Liver (tissue), 9 donors: ENCODE data around the gene CCRL2. TPM values are rescaled to one million over a fixed set of nuclear protein-coding genes. Genes with fewer than 3 reads are reported as not detected.

ENCODE experiments used
- DNase-seq: peaks from one replicate; pipeline ENCODE4 v3.0.0-alpha.2; 2017; ENCODE audit warnings: low spot score
- H3K27ac ChIP-seq, 2 donors: one replicate each; pipeline ENCODE4 v1.7.0; 2013; ENCODE audit warnings: inconsistent platforms in 2 of 2, low read length in 2 of 2, control low read depth in 1 of 2, low read depth in 1 of 2, mild to moderate bottlenecking in 1 of 2
- H3K27me3 ChIP-seq, 4 donors: one replicate each; pipeline versions ENCODE4 v1.6.1 to v1.7.0; 2013; ENCODE audit warnings: low read length in 3 of 4, inconsistent platforms in 1 of 4, mild to moderate bottlenecking in 1 of 4, moderate library complexity in 1 of 4; ENCODE audit not compliant: control insufficient read depth in 4 of 4, insufficient read depth in 4 of 4
- H3K36me3 ChIP-seq, 4 donors: one replicate each; pipeline versions ENCODE4 v1.6.1 to v1.7.0; 2013; ENCODE audit warnings: low read length in 3 of 4, mild to moderate bottlenecking in 3 of 4, low read depth in 1 of 4, moderate library complexity in 1 of 4; ENCODE audit not compliant: control insufficient read depth in 4 of 4, insufficient read depth in 3 of 4
- H3K4me1 ChIP-seq, 4 donors: one replicate each; pipeline versions ENCODE4 v1.6.1 to v1.7.0; 2013; ENCODE audit warnings: low read length in 3 of 4, mild to moderate bottlenecking in 3 of 4, moderate library complexity in 1 of 4; ENCODE audit not compliant: control insufficient read depth in 4 of 4, insufficient read depth in 4 of 4
- H3K4me3 ChIP-seq, 3 donors: one replicate each; pipeline versions ENCODE4 v1.6.1 to v1.7.0; 2013; ENCODE audit warnings: low read length in 3 of 3, control low read depth in 1 of 3, low read depth in 1 of 3, mild to moderate bottlenecking in 1 of 3
- H3K9ac ChIP-seq, 2 donors: one replicate each; pipeline ENCODE4 v1.7.0; 2013; ENCODE audit warnings: low read length in 2 of 2, mild to moderate bottlenecking in 2 of 2, moderate library complexity in 2 of 2, control low read depth in 1 of 2, low read depth in 1 of 2
- H3K9me3 ChIP-seq, 4 donors: one replicate each; pipeline versions ENCODE4 v1.6.1 to v1.7.0; 2013; ENCODE audit warnings: low read length in 3 of 4; ENCODE audit not compliant: control insufficient read depth in 4 of 4
- ATF3 ChIP-seq: IDR thresholded peaks from 2 replicates; pipeline ENCODE4 v1.6.1; 2016; ENCODE audit warnings: antibody characterized with exemption
- CTCF ChIP-seq: fragments of 150-350 bp; IDR thresholded peaks from 2 replicates; pipeline ENCODE4 v1.5.1; 2017; ENCODE audit warnings: improper control_type of control experiment, low read depth, low read length; ENCODE audit not compliant: missing input control
- EGR1 ChIP-seq, 2 donors: IDR thresholded peaks; 2 replicates each; pipeline ENCODE4 v1.6.1; 2016 to 2018; ENCODE audit warnings: antibody characterized with exemption in 2 of 2, low read depth in 2 of 2
- FOXA1 ChIP-seq: IDR thresholded peaks from 2 replicates; pipeline ENCODE4 v1.6.1; 2016; ENCODE audit warnings: antibody characterized with exemption
- FOXA2 ChIP-seq: IDR thresholded peaks from 2 replicates; pipeline ENCODE4 v1.6.1; 2016; ENCODE audit warnings: antibody characterized with exemption
- GABPA ChIP-seq, 2 donors: IDR thresholded peaks in 1 of 2; conservative IDR thresholded peaks in 1 of 2; 2 replicates each; pipeline ENCODE4 v1.6.1; 2016; ENCODE audit warnings: antibody characterized with exemption in 2 of 2, mild to moderate bottlenecking in 1 of 2, moderate library complexity in 1 of 2
- HNF4A ChIP-seq, 2 donors: conservative IDR thresholded peaks; 2 replicates each; pipeline ENCODE4 v1.6.1; 2016; ENCODE audit warnings: antibody characterized with exemption in 2 of 2, mild to moderate bottlenecking in 2 of 2
- HNF4G ChIP-seq: IDR thresholded peaks from 2 replicates; pipeline ENCODE4 v1.6.1; 2016; ENCODE audit warnings: antibody characterized with exemption
- RAD21 ChIP-seq, 2 donors: IDR thresholded peaks; 2 replicates each; pipeline ENCODE4 v1.6.1; 2016; ENCODE audit warnings: antibody characterized with exemption in 2 of 2, mild to moderate bottlenecking in 2 of 2
- REST ChIP-seq: IDR thresholded peaks from 2 replicates; pipeline ENCODE4 v1.6.1; 2016; ENCODE audit warnings: antibody characterized with exemption, mild to moderate bottlenecking
- TAF1 ChIP-seq: conservative IDR thresholded peaks from 2 replicates; pipeline ENCODE4 v1.6.1; 2016; ENCODE audit warnings: antibody characterized with exemption, mild to moderate bottlenecking
- YY1 ChIP-seq: IDR thresholded peaks from 2 replicates; pipeline ENCODE4 v1.6.1; 2016; ENCODE audit warnings: antibody characterized with exemption, mild to moderate bottlenecking
- ZBTB33 ChIP-seq: IDR thresholded peaks from 2 replicates; pipeline ENCODE4 v1.6.1; 2016; ENCODE audit warnings: antibody characterized with exemption
- WGBS: extraction: QIAGEN DNeasy Blood & Tissue Kit; methylation state at CpG from one replicate; pipeline ENCODE4 v1.1.7; 2013; 5-methylcytosine and 5-hydroxymethylcytosine counted together
- polyA plus RNA-seq, 2 donors: library from polyadenylated mRNA; stranded (reverse) in 1 of 2; unstranded in 1 of 2; fragments of 200-250 nt in 1 of 2; fragments of >200 nt in 1 of 2; fragmentation: Nextera tagmentation in 1 of 2; extraction: Ambion mirVana in 1 of 2; gene quantifications; one replicate each; pipeline versions ENCODE4 v1.2.1 to v1.2.3, GENCODE V29; 2013 to 2015
- total RNA-seq, 2 donors: library from RNA; depleted of rRNA; stranded (reverse); fragments of >200 nt; gene quantifications; one replicate each; pipeline ENCODE4 v1.2.3, GENCODE V29; 2014
- donor health status: healthy.
- donor health status: healthy.
- donor health status: healthy.
- donor health status: healthy.
- donor health status: healthy.

CCRL2 gene
- total and polyA plus RNA-seq, 4 donors = 0.51 to 9.0 (median 0.81) TPM

- no peak for DNase-seq
- H3K4me3 ChIP-seq = no peak overlapping the region
- 88% methylated on average over 2 of the region's 2 CpGs for WGBS
- H3K27ac ChIP-seq = no peak overlapping the region
- peaks cover 0 to 2% (median under 1%) of the 10 kb centered on the region in 4 donors for H3K4me1 ChIP-seq
- H3K9me3 ChIP-seq = no peaks in the 10 kb centered on the region
- H3K9ac ChIP-seq = no peak overlapping the region
- H3K36me3 ChIP-seq = no peaks in the 10 kb centered on the region
- TF ChIP-seq ATF3 = no peak
- H3K27me3 ChIP-seq = no peaks in the 10 kb centered on the region
Observed at GRCh38 chr3:46410669-46411068, 3.6 kb downstream of the CCRL2 start.

- no peaks in the 10 kb centered on the region for H3K4me1 ChIP-seq
- no peak overlapping the region for H3K9ac ChIP-seq
- H3K27ac ChIP-seq = no peak overlapping the region
- no peak for DNase-seq
- H3K27me3 ChIP-seq = no peaks in the 10 kb centered on the region
- TF ChIP-seq CTCF = no peak
- no peak for TF ChIP-seq ZBTB33
- no peak for TF ChIP-seq YY1
- no peak for TF ChIP-seq FOXA2
- no peak for TF ChIP-seq EGR1 (IDR thresholded peaks at IDR 0.05; ENCODE audit: low read depth in 2 of 2)
- TF ChIP-seq HNF4A (conservative IDR thresholded peaks at IDR 0.05) = no peak
- TF ChIP-seq REST = no peak
- TF ChIP-seq HNF4G = no peak
- no peak for TF ChIP-seq GABPA (IDR thresholded peaks at IDR 0.05 in 1 of 2, conservative IDR thresholded peaks at IDR 0.05 in 1 of 2)
- no peak for TF ChIP-seq RAD21 (IDR thresholded peaks at IDR 0.05)
- no peak for TF ChIP-seq TAF1
- no peak for TF ChIP-seq FOXA1
- no peak overlapping the region for H3K4me3 ChIP-seq
- WGBS = 97% methylated on average over 2 of the region's 2 CpGs
- H3K36me3 ChIP-seq = no peaks in the 10 kb centered on the region
- no peaks in the 10 kb centered on the region for H3K9me3 ChIP-seq
Observed at GRCh38 chr3:46411271-46411670, 4.2 kb downstream of the CCRL2 start.
